HG03159 (cell line): ENCODE data around the gene MYO10.
"Not testable (repeated sequence)": the region's sequence is repeated elsewhere in the genome, so short reads cannot be mapped to it uniquely, and the experiment has no call there.

Experiments
- ATAC-seq: cut with Tn5 transposase; IDR thresholded peaks from one replicate; pipeline ENCODE4 v1.9.1; 2021; ENCODE audit warnings: mild to moderate bottlenecking, moderate library complexity; ENCODE audit not compliant: unreplicated experiment

The MYO10 gene

DNA sequence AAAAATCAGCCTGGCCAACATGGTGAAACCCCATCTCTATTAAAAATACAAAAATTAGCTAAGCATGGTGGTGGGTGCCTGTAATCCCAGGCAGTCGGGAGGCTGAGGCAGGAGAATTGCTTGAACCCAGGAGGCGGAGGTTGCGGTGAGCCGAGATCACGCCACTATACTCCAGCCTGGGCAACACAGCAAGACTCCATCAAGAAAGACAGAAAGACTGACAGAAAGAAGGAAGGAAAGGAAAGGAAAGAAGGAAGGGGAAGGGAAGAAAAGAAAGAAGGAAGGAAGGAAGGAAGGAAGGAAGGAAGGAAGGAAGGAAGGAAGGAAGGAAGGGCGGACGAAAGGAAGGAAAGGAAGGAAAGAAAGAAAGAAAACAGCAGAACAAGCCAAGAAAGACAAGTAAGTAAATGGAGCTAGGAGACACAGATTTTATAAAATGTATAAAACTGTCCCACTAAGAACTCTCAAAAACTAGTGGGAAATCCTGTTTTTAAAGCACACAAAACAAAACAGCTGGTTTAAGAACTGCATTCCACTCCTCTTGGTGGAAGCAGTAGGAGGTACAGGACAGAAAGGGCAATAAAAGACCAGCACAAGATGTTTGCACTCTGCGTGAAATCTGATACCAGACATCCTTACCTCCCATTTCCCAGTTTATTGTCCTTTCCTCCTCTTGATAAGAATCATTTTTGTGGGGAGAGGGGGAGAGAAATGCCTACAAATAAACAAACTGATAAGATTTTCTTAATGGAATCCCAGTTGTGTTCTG lies 46.7 kb downstream of the MYO10 start:
- ATAC-seq = no peak

DNA sequence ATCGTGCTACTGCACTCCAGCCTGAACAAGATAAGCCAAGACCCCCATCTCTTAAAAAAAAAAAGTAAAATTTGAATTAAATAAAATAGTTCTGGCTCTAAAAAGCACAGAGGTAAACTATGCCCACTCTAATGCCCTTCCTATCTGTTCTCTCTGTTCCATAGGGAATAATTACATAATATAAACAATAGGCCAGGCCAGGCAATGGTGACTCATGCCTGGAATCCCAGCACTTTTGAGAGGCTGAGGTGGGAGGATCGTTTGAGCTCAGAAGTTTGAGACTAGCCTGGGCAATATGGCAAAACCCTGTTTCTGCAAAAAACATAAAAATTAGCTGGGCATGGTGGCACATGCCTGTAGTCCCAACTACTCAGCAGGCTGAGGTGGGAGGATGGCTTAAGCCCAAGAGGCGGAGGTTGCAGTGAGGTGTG lies 47.4 kb downstream of the MYO10 start:
- no peak for ATAC-seq

DNA sequence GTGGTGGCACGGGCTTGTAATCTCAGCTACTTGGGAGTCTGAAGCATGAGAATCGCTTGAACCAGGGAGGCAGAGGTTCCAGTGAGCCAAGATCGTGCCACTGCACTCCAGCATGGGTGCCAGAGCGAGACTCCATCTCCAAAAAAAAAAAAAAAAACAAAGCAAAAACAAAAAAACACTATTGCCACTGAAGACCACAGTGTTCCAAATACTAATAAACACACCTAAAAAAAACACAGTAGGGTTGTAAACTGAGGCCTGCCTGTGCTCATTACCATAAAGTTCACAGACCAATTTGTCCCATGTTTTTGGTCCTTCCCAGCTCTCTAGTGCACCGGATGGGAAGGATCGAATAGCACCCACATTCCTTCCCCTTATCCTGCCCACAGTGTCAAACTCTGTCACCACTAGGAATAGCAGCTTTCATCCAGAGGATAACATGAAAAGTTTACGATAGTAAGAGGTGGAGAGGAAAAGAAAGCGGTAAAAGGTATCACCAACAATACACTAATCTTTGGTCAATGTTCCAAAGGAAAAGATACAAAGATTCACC lies 49.2 kb downstream of the MYO10 start:
- no peak for ATAC-seq

DNA sequence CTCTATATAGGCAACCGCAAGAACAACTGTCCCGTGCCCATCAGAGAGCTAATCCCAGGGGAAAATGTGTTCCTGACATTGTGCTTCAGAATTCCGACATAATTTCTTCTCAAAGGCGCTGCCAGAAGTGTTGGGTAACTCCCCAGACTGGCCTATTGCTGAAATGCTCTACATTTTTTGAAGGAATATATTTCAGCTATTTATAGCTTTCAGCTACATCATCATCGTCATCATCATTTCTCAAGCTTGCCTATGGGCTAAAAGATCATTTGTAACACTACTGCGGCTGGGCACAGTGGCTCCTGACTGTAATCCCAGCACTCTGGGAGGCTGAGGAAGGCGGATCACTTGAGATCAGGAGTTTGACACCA lies 49.7 kb downstream of the MYO10 start:
- ATAC-seq = no peak

DNA sequence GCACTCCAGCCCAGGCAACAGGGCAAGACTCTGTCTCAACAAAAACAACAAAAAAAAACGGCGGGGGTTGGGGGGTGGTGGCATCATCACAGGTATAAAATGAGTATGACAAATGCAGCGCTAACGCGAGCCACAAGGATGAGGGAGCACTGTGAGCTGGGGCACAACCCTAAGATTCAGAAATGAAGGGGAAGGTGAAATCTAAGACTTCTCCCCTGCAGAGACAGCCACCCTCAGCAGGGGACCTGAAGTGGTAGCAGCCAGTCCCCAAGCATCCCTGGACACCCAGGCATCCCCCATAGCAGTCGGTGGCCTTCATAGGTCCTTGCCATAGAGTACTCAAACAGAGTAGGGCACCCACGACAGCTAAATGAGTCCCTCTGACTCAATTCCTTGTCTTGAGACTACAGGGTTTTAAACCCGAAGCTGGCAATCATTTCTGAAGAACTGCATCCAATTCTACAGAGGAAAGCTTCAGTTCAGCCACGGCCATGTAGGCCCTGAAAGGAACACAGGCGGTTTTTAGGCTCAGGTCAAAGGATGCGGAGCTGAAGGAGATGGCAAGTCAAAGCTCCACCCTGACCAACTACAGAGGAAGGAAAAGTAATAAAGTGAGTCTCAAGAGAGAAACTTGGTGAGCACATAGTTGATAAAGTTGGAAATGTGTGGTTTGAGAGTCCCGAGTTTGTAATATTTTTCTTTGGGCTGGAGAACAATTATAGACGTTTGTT lies 50.3 kb downstream of the MYO10 start:
- ATAC-seq = no peak

DNA sequence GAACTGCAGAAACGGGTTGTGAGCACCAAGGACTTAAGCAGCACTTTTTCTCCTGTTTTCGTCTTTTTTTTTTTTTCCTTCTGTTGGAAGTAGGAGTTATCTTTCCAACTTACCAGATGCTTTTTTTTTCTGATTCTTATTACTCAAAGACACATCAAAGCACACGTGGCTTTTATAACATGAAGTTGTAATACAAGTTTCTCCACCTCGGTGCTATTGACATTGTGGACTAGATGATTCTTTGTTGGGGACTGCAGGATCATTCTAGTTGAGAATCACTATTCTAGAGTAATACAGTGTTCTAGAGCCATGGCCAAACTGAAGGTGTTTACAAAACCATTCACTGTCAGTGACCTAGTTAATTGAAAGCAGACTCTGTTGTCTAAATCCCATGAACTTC lies 51.5 kb downstream of the MYO10 start:
- no peak for ATAC-seq

DNA sequence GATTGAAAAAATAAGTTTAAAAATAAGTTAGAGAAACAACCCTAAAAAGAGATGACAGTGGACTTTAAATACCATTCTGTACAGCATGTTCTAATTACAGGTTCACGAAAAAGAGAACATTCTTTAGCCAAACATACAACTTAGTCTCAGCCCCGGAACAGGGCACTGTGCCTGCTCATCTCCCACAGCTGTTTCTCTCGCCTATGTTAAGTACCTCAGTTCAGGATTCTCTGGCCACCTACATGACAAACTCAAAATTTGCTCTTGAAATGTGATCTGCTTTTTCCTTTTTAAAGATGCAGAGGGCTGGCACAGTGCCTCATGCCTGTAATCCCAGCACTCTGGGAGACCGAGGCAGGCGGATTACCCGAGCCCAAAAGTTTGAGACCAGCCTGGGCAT lies 52.3 kb downstream of the MYO10 start:
- ATAC-seq = no peak

DNA sequence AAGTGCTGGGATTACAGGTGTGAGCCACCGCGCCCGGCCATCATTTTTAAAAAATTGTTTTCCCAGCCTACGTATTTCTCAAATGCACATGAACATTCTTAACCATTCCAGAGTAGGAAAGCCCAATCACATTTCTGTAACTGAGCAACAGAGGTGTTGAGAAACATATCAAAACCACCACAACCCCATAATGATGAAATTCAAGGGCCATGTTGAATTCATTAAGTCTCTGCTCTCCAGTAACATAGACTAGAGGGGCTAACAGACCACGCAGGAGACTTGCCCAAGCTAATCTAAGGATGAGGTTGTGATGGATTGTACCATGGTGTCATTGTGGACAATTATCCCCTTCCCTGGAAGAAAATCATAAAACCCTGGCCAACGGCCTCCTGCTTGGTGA lies 52.9 kb downstream of the MYO10 start:
- ATAC-seq = no peak

DNA sequence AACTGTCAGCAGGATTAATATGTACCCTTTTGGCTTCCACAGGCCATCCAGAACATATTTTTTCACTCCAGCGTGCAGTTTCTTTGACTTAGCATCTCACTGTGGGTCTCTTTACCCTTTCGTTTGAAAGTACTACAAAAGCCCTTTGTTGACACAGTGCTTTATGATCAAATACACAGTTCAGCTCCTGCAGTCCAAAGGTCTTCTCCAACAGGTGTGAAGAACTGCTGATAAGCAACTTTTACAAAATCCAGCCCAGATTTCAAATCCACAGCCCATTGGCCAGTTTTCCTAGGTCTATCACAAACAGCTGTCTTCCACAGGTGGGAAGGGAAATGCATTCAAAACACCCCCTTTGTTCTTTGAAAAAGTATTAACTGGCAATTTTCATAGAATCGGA lies 54.8 kb downstream of the MYO10 start:
- no peak for ATAC-seq

DNA sequence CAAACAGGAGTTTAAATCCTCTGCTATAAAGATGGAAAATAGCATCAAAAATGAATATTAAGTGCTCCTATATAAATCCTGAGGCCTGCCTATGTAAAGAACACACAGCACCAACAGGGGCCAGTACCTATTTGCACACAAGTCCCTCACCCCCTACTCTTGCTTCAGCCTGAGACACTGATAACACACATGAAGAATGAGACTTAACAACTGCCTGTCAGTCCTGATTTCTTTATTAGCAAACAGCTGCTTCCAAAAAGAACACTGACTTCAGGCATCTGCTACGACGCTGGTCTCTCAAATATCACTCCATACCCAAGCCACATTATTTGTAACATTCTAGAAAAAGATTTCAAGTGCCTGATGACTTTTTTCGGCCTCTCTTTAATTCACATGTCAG lies 55.5 kb downstream of the MYO10 start:
- ATAC-seq = no peak

DNA sequence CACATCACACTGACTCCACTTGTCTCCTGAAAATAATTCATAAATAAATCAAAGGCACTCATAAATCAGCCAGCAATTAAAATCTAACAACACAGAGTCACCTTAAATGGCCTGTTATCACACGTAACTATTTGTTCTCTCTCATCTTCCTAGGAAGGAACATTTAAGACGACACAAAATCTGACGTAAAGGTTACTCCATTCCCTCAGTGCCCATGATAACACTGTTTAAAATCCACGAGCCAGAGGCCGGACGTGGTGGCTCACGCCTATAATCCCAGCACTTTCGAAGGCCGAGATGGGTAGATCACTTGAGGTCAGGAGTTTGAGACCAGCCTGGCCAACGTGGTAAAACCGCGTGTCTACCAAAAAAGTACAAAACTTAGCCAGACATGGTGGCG lies 56.4 kb downstream of the MYO10 start:
- ATAC-seq = no peak

DNA sequence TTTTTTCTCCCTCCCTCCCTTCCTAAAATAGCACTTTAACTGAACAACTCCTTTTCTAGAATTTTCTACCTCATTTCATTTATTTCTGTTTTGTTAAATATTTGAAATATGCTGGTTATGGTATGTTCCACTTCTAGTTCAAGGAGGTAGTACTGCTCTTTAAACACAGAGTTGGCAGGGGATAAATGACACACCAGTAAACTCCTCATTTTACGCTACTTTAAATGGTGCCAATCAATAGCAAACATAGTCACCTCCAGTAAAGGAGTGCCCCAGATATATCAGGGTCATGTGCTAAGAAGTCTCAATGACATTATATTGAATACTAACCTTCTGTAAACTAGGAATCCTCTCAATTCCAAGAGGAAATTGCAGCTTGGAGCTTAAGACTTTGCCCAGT lies 56.9 kb downstream of the MYO10 start:
- ATAC-seq = no peak

DNA sequence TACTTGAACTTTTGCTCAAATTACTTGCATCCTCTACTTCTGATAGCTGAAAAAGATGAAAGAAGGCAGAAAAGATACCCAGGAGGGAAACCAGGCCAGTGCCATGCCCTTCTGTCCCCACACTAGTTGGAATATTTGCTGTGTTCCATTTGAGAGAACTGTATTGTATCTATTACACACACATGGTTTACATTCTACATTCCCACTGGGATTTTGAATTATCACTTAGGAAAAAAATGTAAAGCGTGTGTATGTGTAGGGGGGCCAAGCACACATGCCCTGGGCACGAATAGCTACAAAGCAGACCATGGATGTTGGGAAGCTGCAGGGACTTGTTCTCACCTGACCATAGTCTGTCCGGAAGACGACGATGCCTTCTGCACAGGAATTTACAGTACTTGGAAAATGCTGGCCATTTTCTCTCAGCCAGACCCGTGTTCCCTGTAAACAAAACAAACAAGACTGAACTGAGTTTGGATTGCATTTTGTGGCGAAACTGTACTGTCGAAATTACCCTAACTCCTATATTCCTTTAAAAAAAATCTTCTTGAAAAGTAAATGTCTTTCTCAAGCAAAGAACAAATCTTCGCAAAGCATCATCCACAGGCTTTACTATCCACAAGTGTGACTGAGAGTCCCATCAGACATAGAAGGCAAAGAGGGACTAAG lies 58.7 kb downstream of the MYO10 start:
- ATAC-seq = no peak

DNA sequence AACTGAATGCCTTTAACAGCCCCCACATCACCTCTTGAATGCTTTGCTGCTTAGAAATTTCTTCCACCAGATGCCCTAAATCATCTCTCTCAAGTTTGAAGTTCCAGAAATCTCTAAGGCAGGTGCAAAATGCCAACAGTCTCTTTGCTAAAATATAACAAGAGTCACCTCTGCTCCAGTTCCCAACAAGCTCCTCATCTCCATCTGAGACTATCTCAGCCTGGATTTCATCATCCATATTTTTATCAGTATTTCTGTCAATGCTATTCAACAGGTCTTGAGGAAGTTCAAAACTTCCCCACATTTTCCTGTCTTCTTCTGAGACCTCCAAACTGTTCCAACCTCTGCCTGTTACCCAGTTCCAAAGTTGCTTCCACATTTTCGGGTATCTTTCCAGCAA lies 61.7 kb downstream of the MYO10 start:
- ATAC-seq = not testable (repeated sequence)

DNA sequence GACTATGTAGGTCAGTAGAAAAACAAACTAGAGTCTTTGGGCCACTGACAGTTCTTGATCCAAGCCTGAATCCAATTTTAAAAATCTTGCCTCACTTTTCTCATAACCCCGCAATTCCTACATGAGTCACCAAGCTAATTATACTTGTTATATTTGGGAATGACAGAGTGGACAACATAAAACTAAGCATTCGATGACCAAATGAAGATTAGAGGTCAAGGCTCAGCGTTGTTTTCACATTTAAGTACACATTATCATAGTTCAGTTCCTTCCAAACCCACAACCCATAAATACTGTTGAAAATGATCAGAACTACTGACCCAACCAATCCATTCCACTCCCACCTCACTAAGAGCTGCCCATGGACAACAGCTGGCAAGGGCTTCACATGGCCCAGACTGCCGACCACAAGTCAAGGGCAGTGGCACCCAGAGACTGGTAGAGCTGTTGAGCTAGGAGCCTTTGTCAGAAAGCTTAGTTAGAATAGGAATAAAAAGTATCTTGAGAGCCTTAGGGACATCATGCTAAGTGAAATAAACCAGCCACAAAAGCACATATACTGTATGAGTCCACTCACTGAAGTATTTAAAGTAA lies 64.2 kb downstream of the MYO10 start:
- ATAC-seq = no peak

DNA sequence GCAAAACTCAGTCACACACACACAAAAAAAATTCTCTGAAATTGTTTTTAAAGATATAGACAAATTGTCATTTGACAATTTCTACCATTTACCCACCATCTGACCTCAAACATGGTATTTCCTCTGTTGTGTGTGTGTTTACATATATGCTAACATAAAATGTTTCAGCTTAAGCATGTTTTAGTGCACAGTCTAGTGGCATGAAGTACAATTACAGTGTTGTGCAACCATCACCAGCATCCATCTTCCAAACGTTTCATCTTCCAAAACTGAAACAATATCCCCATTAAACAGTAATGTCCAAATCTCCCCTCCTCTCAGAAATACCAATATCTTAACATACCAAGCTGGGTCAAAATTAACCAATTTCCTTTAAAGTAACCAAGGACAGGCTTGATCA lies 65.2 kb downstream of the MYO10 start:
- no peak for ATAC-seq

DNA sequence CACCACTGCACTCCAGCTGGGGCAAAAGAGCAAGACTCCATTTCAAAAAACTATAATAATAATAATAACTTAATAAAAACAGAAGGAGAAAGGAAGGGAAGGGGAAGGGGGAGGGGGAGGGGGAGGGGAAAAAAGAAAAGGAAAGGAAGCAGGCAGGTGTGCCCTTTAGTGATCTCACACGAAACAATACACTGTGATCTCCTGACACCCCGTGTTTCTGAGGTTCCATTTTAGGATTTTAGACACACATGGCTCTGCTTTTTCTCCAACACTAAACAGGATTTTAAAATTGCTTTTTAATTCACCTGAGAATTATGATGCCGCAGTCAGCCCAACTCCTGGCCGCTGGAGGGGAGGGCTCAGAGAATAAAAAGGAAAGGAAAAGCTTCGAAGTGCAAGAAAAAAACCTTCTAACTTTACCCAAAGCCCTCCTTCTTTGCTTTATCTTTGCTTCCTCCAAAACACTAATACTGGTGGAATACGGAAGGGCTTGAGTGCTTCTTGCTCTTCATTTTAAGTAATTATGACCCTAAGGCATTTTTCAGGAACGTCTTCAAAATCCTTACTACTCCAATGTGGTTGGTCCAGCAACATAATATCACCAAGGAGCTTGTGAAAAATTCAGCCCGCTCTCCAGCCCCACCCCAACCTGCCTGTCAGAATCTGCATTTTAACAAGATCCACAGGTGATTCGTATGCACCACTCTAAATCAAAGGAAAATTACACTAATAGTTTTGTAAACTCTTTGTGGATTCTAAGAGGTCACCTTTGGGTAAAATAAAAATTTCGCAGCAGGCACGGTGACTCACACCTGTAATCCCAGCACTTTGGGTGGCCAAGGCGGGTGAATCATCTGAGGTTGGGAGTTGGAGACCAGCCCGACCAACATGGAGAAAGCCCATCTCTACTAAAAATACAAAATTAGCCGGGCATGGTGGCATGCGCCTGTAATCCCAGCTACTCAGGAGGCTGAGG lies 66.0 kb downstream of the MYO10 start:
- ATAC-seq = no peak

DNA sequence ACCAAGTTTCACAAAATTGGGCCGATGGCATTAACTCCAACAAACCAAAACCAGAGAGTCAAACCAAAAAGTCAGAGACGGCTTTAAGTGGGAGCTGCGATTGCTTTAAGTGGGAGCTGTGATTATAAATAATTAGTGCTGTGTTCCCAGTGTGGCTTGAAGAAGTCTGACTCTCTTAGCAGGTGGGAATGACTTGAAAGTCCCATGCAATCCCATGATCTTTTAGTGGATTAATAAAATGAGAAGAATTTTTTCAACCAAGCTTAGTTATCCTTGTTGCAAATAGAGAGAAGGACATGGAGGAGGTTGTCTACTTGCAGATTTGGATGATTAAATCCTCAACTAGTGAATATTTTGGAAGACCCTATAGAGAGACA lies 68.5 kb downstream of the MYO10 start:
- ATAC-seq = no peak

DNA sequence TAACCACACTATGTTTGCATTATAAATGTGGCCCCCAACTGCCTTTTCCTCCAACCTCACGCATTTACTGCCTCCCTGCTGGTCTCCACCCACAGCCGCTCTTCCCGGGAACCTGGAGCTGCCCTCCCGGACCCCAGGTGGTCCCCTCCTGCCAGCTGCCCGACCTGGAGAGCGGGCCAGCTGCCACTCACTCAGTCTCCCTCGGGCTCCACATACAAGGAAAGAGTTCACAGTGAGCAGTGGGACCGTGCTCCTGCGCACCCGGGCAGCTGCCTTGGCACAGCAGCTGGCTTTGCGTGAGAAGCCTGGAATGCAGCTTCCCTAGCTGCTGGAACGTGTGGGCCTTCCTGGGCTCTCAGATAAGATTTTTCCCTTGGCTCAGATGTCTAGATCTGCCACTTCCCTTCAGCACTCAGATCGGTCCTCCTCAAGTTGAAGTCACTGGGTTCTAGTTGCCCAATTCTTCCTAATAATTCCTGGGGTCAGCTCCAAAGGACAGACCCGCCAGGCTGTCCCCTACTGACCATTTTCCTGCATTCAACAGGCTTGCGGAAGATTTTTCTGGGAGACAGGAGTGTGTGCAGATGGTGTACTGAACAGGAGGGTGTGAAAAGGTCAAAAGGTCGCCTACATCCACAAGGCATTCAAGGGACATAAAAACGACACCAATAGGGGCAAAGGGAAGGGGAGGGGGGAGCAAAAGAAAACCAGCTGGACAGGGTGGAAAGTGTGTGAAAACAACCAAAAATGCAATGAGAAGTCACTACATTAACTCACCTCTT lies 69.1 kb downstream of the MYO10 start:
- no peak for ATAC-seq

DNA sequence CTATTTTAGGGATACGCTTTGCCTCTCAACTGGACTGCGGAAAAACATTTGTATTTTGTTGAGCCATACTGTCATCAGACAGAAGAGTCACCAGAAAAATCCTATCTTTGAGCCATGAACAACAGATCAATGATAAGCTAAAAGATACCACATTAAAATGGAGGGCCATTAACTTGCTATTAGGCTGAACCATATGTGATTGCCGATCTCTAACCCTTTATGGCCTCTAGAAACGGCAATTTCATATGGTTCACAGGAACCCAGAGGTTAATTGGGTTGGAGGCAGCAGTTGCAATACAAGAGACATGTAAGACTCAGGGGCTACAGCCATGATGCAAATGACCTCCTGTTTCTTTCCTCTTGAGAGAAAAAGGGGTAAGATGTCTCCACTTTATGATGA lies 69.8 kb downstream of the MYO10 start:
- no peak for ATAC-seq
